GM21529 (cell line): ENCODE results near the gene ANKS1B.
"Not testable (repeated sequence)": the region's sequence is repeated elsewhere in the genome, so short reads cannot be mapped to it uniquely, and the experiment has no call there.

Experiments used
- ATAC-seq: cut with Tn5 transposase; IDR thresholded peaks from one replicate; pipeline ENCODE4 v1.9.1; 2021; ENCODE audit not compliant: unreplicated experiment

ANKS1B gene

DNA sequence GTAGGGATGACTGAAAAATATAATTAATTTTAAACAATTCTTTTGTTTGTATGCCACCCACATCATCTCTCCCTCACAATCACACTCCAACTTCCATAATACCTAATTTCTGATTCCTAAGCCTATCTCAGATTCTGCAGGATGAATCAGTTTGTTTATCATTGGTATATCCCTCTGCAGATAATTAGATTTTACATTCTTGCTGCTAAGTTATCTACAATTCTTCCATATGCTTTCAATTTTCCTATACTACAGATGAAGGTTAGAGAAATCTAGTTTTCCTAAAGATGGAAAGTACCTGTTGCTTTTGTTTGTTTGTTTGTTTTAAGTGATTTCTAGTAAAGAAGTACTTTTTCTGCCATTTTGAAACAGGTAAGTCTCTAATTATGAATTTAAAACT, 105.3 kb downstream of the ANKS1B start:
- no peak for ATAC-seq

DNA sequence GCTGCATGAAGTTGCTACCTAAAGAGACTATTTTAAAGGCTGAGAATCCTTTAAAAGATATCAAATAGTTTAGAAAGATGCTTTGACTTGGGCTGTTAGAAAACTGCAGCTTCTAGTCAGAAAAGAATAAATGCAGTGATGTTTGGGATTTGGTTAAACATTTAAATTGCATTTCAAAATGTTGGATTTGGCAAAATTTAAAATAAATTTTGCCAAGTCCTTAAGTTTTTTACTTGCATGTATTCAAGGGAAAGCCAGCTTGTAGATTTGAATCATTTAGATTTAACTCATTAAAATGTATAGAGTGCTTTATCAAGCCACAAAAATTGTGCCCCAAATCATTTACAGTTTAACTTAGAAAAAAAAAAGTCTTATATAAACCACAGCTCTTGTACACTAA, 109.7 kb downstream of the ANKS1B start:
- ATAC-seq, result no peak

DNA sequence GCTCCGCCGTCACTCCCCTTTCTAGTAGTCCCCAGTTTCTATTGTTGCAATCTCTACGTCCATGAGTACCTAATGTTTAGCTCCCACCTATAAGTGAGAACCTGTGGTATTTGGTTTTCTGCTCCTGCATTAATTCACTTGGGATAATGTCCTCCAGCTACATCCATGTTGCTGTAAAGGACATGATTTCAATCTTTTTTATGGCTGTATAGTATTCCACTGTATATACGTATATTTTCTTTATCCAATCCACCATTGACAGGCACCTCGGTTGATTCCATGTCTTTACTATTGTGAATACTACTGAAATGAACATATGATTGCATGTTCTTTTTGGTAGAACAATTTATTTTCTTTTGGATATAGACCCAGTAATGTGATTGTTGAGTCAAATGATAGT, 114.7 kb downstream of the ANKS1B start:
- no peak for ATAC-seq

DNA sequence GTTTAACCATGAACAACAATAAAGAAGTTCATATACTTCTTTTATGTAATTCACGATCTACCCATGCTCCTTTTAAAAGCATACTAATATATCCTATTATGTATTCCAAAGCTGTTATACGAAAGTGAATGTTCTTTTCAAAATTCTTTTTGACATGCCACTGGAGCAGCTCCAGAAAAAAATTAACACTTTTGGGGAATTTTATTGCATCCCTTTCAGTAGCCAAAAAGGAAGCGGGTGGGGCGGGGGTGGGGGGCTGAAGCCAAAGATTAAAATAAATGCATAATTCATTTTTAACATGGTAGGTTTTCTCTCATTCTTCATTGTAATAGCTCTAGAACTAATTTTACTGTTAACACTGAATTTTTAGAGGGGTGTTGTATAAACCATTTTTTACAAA, 123.0 kb downstream of the ANKS1B start:
- no peak for ATAC-seq

DNA sequence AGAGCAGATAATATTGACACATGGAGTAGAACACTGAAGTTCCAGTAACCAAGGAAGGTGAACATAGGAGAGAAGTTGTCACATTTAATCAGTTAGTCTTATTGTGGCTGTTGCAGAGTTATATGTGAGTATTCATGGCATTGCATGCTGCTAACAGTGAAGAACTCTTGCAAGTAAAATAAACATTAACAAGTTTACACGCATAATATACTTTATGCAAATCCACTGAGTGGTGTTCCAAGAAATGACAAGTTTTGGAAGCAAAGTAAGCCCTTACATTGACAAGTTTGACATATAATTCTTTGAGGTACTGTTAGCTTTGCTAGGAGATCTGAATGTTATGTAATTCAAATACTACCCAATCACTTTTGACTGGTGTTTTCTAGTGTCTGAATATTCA, 125.6 kb downstream of the ANKS1B start:
- no peak for ATAC-seq

DNA sequence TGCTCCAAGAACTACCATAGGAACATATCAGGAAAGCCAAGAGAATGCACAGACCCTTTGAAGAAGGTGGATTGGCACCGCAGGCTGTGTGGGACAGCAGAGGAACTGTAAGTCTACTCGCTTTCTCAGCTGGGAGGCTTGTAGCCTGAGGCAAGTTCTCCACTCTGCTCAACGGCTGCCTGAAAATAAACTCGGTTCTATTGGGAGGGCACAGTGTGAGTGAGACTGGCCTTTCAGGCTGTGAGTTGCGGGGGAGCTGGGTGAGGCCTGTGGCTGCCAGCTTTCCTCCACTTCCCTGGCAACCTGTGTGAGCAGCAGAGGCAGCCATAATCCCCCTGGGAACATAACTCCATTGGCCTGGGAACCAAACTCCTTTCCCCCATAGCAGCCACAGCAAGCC, 132.1 kb downstream of the ANKS1B start:
- ATAC-seq, result no peak

DNA sequence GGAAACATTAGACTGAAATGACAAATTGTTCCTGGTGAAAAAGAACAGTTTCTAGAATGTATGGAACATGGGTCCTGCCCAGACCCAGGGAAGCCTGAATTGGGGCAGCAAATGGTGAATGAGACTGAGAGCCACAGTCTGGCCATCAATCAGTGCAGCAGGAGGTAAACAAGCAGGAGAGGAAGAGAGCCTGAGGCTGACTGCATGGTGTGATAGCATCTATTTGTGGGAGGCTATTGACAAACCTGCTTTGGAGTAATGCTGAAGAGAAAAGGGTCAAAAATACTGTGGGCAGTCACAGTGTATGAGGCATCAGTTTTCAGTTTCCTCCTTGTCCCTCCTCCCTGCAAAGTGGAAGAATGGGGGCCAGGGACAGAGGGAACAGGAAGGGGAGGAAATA, 136.8 kb downstream of the ANKS1B start:
- ATAC-seq, result no peak

DNA sequence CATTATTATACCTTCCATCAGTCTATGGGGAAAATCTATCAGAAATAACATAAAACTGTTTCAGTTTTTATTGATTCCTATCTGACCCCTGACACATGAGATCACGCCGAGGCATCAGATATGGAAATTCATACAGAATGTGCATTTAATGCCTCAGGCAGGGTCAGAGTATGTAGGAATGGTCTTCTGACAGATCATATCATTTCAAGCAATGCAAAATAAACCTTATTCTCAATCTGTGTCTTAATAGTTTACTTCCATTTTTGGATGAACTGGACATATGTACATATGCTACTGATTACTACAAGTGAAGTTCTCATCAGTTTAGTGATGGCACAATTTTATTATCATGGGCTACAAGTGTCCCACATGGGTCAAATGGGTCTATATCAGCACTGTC, 150.0 kb downstream of the ANKS1B start:
- ATAC-seq, result no peak

DNA sequence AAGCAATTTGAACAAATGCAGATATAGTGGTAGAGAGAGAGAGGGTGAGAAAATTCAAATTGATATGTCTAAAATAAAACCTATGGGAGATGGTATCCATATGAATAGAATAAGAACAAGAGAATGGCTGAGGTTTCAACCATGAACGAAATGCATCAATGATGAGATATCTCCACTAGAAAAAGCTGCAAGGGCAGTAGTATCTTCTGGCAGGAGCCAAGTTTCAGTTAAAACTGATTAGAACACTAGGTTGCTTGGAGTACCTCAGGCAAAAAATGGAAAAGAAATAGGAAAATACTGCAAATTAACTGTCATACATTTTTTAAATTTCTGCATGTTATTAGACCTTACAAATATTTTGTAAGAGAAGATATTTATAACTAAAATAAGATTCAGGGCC, 151.3 kb downstream of the ANKS1B start:
- no peak for ATAC-seq

DNA sequence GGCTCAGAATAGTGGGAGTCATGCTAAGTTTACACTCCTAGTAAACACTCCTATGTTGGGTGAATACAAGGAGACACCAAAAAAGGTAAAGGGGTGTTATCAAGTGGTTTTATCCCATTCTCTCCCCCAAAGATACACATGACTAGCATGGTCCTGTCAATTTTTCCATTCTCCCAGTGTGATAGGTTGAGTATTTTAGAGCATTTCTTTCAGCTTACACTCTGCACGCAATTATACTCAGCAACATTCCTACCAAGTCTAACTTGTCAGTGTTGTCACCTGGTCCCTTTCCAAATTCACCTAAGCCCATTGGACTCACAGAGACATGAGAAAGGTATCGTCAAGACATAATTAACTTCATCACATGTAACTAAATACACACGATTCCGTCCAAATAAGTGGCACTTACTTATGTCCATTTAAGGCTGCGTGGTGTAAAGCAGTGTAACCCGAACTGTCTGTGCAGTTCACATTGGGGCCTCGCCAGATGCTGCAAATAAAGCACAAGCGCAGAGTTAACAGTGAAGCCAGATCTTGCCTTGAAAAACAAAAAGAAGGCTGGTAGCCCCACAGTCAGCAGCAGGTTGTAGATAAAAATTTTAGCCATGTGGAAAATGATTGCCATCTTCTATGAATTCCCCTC, 159.7 kb downstream of the ANKS1B start:
- no peak for ATAC-seq

DNA sequence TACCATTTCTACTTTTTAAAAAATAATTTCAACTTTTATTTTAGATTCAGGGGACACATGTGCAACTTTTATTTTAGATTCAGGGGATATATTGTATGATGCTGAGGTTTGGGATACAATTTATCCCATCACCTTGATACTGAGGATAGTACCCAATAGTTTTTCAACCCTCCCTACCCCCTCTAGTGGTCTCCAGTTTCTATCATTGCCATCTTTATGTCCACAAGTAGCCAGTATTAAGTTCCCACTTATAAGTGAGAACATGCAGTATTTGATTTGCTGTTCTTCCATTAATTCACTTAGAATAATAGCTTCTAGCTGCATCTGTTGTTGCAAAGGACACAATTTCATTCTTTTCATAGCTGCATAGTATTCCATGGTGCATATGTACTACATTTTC, 162.5 kb downstream of the ANKS1B start:
- ATAC-seq, result no peak

DNA sequence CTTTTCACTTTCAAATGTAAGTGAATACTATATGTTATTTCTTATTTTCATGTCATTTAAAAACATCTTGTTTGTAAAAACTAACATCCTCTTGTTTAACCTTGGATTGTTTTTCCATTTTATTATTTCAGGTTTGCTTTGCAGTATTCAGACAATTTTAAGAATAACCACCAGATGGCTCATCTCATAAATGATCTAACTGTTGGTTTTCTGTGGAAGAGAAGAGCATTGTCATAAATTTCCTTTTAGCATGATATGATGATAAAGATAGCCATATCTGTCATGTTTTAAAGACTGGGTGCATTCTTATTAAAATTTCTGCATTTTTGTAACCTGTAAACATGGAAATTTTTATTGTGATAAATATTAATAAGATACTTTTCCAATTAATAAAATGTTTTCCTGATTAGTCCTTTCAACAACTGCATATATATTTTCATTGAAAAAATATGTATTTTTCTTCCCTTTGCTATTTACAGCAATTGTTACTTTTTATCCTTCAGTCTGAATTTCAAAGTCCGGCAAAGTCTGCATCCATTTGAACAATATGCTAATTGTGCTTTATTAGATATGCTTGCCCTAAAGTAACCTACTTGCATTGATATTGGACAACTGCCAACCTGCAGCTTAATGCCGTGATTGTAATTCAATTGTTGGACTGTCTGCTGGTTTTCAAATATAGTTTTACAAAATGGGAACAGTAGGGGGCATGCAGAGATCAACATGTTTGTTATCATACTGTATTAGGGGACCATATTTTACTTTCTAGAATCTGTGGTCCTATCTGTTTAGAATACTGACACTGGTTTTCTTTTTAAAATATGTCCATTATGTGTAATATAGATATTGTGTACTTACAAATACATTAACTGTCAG, 173.8 kb downstream of the ANKS1B start:
- ATAC-seq, result no peak

DNA sequence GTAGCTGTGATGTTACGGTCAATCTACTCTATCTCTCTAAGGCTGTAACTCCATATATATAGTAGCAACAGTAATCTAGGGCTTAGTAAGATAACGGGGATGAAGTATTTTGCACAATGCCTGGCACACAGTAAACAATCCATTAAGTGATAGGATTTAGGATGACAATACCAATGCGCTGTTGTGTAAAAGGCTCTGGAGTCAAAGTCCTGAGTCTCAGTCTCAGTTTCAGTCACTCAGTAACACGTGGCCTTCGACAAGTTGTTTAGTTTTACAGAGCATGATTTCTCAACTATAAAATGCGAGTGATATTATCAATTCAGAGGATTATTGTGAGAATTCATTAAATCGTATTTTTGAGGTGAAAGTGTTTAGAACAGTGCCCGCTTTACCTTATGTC, 174.8 kb downstream of the ANKS1B start:
- ATAC-seq, result no peak

DNA sequence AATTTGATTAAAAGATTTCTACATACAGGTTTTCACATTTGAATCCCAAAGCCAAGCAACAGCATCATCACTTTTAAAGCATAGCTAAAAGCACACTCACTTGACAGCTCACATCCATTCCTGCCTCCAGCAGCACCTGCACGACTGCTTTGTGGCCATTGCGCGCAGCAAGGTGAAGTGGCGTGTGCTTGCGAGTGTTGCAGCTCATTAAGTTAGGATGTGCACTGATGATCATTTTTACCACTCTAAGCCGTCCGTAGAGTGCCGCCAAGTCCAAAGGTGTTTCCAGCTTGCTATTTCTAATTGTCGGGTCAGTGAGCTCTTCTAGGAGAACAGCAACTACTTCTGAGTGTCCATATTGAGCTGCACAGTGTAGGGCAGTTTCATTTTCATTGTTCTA, 178.4 kb downstream of the ANKS1B start:
- no peak for ATAC-seq

DNA sequence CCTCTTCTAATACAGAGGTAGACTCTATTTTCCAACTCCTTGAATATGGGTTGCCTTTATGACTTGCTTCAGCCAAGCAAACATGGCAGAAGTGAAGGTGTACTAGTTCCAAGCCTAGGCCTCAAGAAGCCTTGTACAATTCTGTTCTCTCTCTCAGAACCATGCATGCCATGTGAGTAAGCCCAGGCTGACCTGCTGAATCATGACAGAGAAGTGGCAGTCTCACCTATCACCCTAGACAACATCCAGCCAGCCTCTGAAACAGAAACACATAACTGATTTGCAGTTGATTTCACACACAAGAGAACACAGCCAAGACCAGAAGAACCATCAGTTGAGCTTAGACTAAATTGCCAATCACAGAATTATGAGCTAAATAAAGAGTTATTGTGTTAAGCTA, 180.0 kb downstream of the ANKS1B start:
- no peak for ATAC-seq

DNA sequence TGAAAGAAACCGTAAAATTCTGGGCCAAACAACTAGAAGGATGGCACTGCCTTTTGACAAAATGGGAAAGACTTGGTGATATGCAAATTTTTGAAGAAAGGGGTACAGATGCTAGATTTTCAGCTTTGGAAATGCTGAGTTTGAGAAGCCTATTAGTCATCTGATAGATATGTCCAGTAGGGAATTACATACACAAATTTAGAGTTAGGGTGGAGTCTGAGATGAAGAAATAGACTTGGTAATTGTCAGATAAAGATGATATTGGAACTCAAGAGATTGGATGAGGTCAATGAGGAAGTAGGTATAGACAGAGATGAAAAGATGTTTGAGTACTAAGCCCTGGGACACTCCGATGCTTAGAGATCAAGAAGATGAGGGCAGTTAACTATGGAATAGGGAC, 184.1 kb downstream of the ANKS1B start:
- ATAC-seq, result no peak

DNA sequence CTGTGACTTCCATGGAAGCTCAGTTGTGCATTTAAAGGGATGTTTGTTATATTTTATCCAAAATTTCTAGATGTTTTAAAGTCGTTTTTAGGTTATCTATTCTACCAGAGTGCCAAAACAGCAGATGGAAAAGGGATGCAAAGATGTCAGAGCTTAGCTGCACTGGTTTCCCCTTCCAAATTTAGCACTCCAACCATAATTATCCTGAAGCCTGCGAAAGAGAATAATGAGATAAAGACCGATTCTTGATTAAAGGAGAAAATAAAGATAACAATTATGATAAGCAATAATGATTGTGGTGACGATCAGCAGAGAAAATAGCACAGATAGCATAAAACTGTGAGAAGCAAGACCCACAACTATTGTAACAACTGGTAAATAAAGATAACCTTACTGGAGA, 186.8 kb downstream of the ANKS1B start:
- ATAC-seq, result not testable (repeated sequence)

DNA sequence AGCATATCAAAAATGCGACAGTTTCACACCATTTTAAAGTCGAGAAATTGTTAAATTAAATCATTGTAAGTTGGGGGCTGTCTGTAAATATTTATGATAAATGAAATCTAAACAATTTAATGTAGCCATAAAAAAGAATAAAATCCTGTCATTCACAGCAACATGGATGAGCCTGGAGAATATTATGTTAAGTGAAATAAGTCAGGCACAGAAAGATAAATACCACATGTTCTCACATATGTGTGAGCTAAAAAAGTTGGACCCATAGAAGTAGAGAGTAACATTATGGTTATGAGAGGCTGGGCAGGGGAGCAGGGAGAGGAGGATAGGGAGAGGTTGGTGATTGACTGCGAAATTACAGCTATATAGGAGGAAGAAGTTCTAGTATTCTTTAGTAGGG, 201.3 kb downstream of the ANKS1B start:
- ATAC-seq, result no peak

DNA sequence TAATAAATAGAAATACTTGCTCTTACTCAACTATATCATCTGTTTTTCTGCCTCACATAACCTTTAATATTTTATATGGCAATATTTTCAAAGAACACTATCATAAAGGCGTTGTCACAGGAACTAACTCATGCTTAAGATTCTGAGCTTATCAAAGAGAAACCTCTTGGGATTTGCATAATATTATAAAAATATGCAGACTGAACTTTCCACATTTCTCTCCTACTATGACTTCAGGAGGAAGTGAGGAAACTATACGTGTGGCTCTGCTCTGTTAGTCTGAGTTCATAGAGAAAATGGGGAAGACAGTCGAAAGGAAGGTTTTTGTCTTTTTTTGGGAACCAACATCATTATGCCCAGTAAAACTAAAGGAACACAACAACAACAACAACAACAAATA, 212.5 kb downstream of the ANKS1B start:
- no peak for ATAC-seq

DNA sequence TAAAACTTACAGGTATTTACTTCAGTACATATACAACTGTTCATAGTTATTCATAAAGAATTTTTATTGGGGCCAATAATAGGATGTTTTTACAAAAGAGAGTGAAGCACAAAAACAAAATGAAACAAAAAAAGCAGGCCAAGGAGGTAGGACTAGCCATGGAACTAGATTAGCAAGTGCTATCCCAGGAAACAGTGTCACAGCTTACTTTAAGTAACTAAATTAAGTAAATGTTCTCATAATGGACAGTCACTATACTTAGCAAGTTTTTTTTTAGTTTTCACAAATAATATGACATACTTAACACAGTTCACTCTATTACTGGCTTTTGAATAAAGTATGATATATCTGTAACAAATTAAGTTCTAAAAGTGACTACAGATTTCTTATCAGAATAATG, 213.1 kb downstream of the ANKS1B start:
- ATAC-seq, result no peak

DNA sequence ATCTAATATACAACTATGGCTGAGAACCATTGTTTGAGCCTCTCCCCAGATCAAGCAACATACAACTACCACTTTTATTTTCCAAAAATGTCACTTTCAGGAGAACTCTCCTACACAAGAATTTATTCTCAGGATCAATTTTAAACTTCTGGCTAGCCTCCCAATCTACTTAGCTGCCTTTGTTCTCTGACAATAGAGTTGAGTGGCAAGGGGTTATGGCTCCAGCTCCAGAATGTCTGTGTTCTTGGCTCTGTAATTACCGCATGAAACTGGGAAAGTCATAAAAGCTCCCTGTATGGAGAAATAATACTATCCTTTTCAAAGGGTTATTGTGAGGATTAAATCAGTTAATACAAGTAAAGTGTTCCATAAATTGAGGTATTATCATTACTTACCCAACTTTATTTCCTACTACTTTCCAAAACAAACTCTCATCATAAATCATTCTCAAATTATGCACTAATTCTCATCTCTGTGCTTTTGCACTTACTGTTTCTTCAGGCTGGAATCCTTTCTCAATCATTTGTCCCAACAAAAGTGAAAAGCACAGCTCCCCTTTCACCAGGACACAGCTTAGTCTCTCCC, 215.2 kb downstream of the ANKS1B start:
- ATAC-seq, result no peak

DNA sequence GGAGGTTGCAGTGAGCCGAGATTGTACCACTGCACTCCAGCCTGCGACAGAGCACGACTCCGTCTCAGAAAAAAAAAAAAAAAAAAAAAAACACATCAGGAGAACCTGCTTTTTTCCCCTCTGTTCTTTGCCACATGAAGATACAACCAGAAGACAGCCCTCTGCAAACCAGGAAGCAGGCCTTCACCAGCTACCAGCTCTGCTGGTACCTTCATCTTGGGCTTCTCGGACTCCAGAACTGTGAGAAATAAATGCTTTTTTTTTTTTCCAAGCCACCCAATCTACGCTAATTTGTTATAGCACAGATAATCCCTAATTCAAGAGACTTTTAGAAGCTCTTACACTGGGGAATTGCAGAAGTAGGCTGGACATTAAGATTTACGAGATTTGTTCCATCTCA, 216.0 kb downstream of the ANKS1B start:
- ATAC-seq, result no peak
